HCT116 (cell line): ENCODE data around the gene GTF3C1. TPM values are rescaled to one million over a fixed set of nuclear protein-coding genes. Genes with fewer than 3 reads are reported as not detected.

Source experiments
- ATAC-seq: fragments of 200-7000 bp; cut with Tn5 transposase; 2 replicates; pipeline ENCODE4 v1.9.1; 2020; ENCODE audit warnings: mild to moderate bottlenecking, moderate library complexity
- BruUV-seq: library from RNA; stranded (reverse); fragments of 400-500 nt; replicated peaks from 2 replicates; lab custom pipeline; 2021; lab: Mats Ljungman, UMichigan
- CTCF ChIA-PET: fragments of 300-600 bp; sonication (Branson Sonifier 250); formaldehyde crosslinking; loops from one replicate; lab custom pipeline; 2021; ENCODE audit warnings: antibody characterized with exemption; lab: Charles Lee
- POLR2A ChIA-PET: fragments of 300-600, 350-600 bp; sonication (Branson Sonifier 250); formaldehyde crosslinking; loops from one replicate; lab custom pipeline; 2021; ENCODE audit warnings: antibody characterized with exemption; lab: Charles Lee
- RAD21 ChIA-PET, 2 experiments: fragments of 300-600 bp; sonication (Branson Sonifier 250); formaldehyde crosslinking; loops; one replicate each; lab custom pipeline; 2023; ENCODE audit warnings: low total read pairs in 2 of 2; ENCODE audit not compliant: uncharacterized antibody in 2 of 2, unreplicated experiment in 2 of 2, low non-redundant PET in 1 of 2; lab: Charles Lee
- DNase-seq: peaks from one replicate; pipeline ENCODE4 v3.0.0-alpha.2; 2010; ENCODE audit warnings: low read depth, low spot score
- H2AFZ ChIP-seq: fragments of 200-600 bp; shearing (Covaris generic), sonication (generic); 2 replicates; pipeline ENCODE4 v1.6.1; 2017; ENCODE audit warnings: low read depth, mixed run types, mixed read lengths, antibody characterized with exemption, low read length; ENCODE audit not compliant: poor library complexity, severe bottlenecking
- H3K27ac ChIP-seq: 2 replicates; pipeline ENCODE4 v1.5.1; 2012; ENCODE audit warnings: low read depth, low read length
- H3K27me3 ChIP-seq: fragments of 200-600 bp; sonication (generic); 2 replicates; pipeline ENCODE4 v1.6.1; 2016; ENCODE audit warnings: mixed run types, low read length, mixed read lengths; ENCODE audit not compliant: insufficient read depth
- H3K36me3 ChIP-seq, 2 experiments: fragments of 200-500 bp in 1 of 2; fragments of 200-600 bp in 1 of 2; sonication (Bioruptor generic) in 1 of 2; sonication (generic) in 1 of 2; 2 replicates each; pipeline versions ENCODE4 v1.5.1 to v1.6.1; 2014 to 2016; ENCODE audit warnings: low read length in 2 of 2, inconsistent platforms in 1 of 2, mixed read lengths in 1 of 2, mixed run types in 1 of 2; ENCODE audit not compliant: insufficient read depth in 2 of 2, control insufficient read depth in 1 of 2
- H3K4me1 ChIP-seq, 2 experiments: fragments of 200-600 bp in 1 of 2; sonication (generic) in 1 of 2; 2 replicates each; pipeline versions ENCODE4 v1.5.1 to v1.6.1; 2012 to 2017; ENCODE audit warnings: low read length in 2 of 2, inconsistent platforms in 1 of 2, mild to moderate bottlenecking in 1 of 2, mixed read lengths in 1 of 2, mixed run types in 1 of 2, moderate library complexity in 1 of 2; ENCODE audit not compliant: insufficient read depth in 2 of 2, control insufficient read depth in 1 of 2
- H3K4me2 ChIP-seq: fragments of 200-600 bp; sonication (generic); 2 replicates; pipeline ENCODE4 v1.6.1; 2017; ENCODE audit warnings: mixed run types, low read length, mixed read lengths
- H3K4me3 ChIP-seq, 2 experiments: fragments of 200-600 bp in 1 of 2; sonication (generic) in 1 of 2; replicated peaks in 1 of 2; 2 replicates each; pipeline ENCODE4 v1.5.1; 2011 to 2016; ENCODE audit warnings: low read length in 2 of 2, control low read depth in 1 of 2, low read depth in 1 of 2, mild to moderate bottlenecking in 1 of 2, mixed read lengths in 1 of 2, mixed run types in 1 of 2
- H3K79me2 ChIP-seq: fragments of 200-600 bp; sonication (generic); 2 replicates; pipeline ENCODE4 v1.6.1; 2017; ENCODE audit warnings: mild to moderate bottlenecking, mixed run types, low read length, moderate library complexity, mixed read lengths; ENCODE audit not compliant: insufficient read depth
- H3K9ac ChIP-seq: fragments of 200-600 bp; sonication (generic); 2 replicates; pipeline ENCODE4 v1.6.1; 2016; ENCODE audit warnings: low read length, mixed read lengths
- H3K9me2 ChIP-seq: fragments of 200-600 bp; sonication (generic), shearing (Covaris generic); 2 replicates; pipeline ENCODE4 v1.6.1; 2017; ENCODE audit warnings: mixed run types, mild to moderate bottlenecking, moderate library complexity; ENCODE audit not compliant: insufficient read depth
- H3K9me3 ChIP-seq, 2 experiments: fragments of 200-500 bp in 1 of 2; fragments of 200-600 bp in 1 of 2; sonication (Bioruptor generic) in 1 of 2; sonication (generic) in 1 of 2; 2 replicates each; pipeline ENCODE4 v1.6.1; 2014 to 2017; ENCODE audit warnings: low read length in 2 of 2, mixed read lengths in 2 of 2, inconsistent platforms in 1 of 2, low read depth in 1 of 2, mild to moderate bottlenecking in 1 of 2, mixed run types in 1 of 2, moderate library complexity in 1 of 2; ENCODE audit not compliant: control insufficient read depth in 1 of 2, insufficient read depth in 1 of 2
- H4K20me1 ChIP-seq: fragments of 200-600 bp; sonication (generic), shearing (Covaris generic); 2 replicates; pipeline ENCODE4 v1.6.1; 2017; ENCODE audit warnings: mixed run types, mild to moderate bottlenecking, moderate library complexity; ENCODE audit not compliant: insufficient read depth
- CEBPB ChIP-seq: IDR thresholded peaks from 2 replicates; pipeline ENCODE4 v1.6.1; 2012; ENCODE audit warnings: low read depth
- CTCF ChIP-seq, 3 experiments: fragments of 200-600 bp in 1 of 3; sonication (generic) in 1 of 3; IDR thresholded peaks in 2 of 3; conservative IDR thresholded peaks in 1 of 3; 2 replicates each; pipeline ENCODE4 v1.5.1; 2012 to 2017; ENCODE audit warnings: low read depth in 2 of 3, low read length in 2 of 3, antibody characterized with exemption in 1 of 3, borderline replicate concordance in 1 of 3, control low read depth in 1 of 3, mild to moderate bottlenecking in 1 of 3, mixed read lengths in 1 of 3, mixed run types in 1 of 3, moderate library complexity in 1 of 3; ENCODE audit not compliant: insufficient read depth in 1 of 3
- EGR1 ChIP-seq: IDR thresholded peaks from 2 replicates; pipeline ENCODE4 v1.6.1; 2012; ENCODE audit warnings: low read depth
- ELF1 ChIP-seq: IDR thresholded peaks from 2 replicates; pipeline ENCODE4 v1.6.1; 2012; ENCODE audit warnings: low read depth, borderline replicate concordance
- EZH2phosphoT487 ChIP-seq: fragments of 200-600 bp; IDR thresholded peaks from 2 replicates; pipeline ENCODE4 v1.6.1; 2018; ENCODE audit warnings: antibody characterized with exemption, borderline replicate concordance
- FOSL1 ChIP-seq: IDR thresholded peaks from 2 replicates; pipeline ENCODE4 v1.6.1; 2012; ENCODE audit warnings: low read depth
- JUND ChIP-seq: IDR thresholded peaks from 2 replicates; pipeline ENCODE4 v1.6.1; 2012
- MAX ChIP-seq: IDR thresholded peaks from 2 replicates; pipeline ENCODE4 v1.6.1; 2012
- POLR2A ChIP-seq: IDR thresholded peaks from 2 replicates; pipeline ENCODE4 v1.7.0; 2011; ENCODE audit warnings: borderline replicate concordance; ENCODE audit not compliant: insufficient read depth, insufficient read length; ENCODE audit errors: extremely low read depth
- RAD21 ChIP-seq: IDR thresholded peaks from 2 replicates; pipeline ENCODE4 v1.6.1; 2012; ENCODE audit warnings: low read depth, mild to moderate bottlenecking
- SP1 ChIP-seq: IDR thresholded peaks from 2 replicates; pipeline ENCODE4 v1.6.1; 2012; ENCODE audit warnings: low read depth
- SRF ChIP-seq: IDR thresholded peaks from 2 replicates; pipeline ENCODE4 v1.6.1; 2012; ENCODE audit warnings: low read depth
- YY1 ChIP-seq: IDR thresholded peaks from 2 replicates; pipeline ENCODE4 v1.6.1; 2011; ENCODE audit warnings: low read length, low read depth, moderate library complexity, mild to moderate bottlenecking; ENCODE audit not compliant: insufficient replicate concordance; ENCODE audit errors: extremely low read depth
- ZBTB33 ChIP-seq: IDR thresholded peaks from 2 replicates; pipeline ENCODE4 v1.6.1; 2011; ENCODE audit warnings: mild to moderate bottlenecking, low read length, moderate library complexity; ENCODE audit not compliant: insufficient replicate concordance; ENCODE audit errors: extremely low read depth
- intact Hi-C: fragments of 100-400 bp; cut with micrococcal nuclease; formaldehyde crosslinking; loops from 2 replicates; pipeline ENCODE4 v1.10.0; 2022
- total RNA-seq: library from RNA; stranded (reverse); gene quantifications from one replicate; pipeline ENCODE4 v1.2.1, GENCODE V29; 2021; ENCODE audit not compliant: unreplicated experiment

The GTF3C1 gene
- total RNA-seq, 1 experiment from 2014 or later, result 97.5 TPM

GRCh38 chr16:27485126-27485525, 64.6 kb downstream of the GTF3C1 start:
- Histone ChIP-seq H3K4me2 (no peak overlapping the region), H3K27me3 (no peaks in the 10 kb centered on the region), H3K4me3 (no peak overlapping the region), H3K79me2 (no peaks in the 10 kb centered on the region), H3K27ac (no peak overlapping the region), H3K4me1 (no peaks in the 10 kb centered on the region), H2AFZ (no peak overlapping the region), H4K20me1 (no peaks in the 10 kb centered on the region), H3K9ac (no peak overlapping the region), H3K9me2 (no peaks in the 10 kb centered on the region), H3K36me3 (peaks cover 62 to 70% of the 10 kb centered on the region in 2 experiments), H3K9me3 (no peaks in the 10 kb centered on the region)
- no TSS peak for BruUV-seq
- TF ChIP-seq EZH2phosphoT487, result no peak
- TF ChIP-seq JUND, result no peak
- no peak for TF ChIP-seq EGR1
- TF ChIP-seq FOSL1, result no peak
- TF ChIP-seq CEBPB, result no peak
- TF ChIP-seq YY1, result no peak
- TF ChIP-seq SRF, result no peak
- TF ChIP-seq MAX, result no peak
- TF ChIP-seq SP1, result no peak
- TF ChIP-seq POLR2A, result no peak
- TF ChIP-seq CTCF (IDR thresholded peaks at IDR 0.05 in 2 of 3, conservative IDR thresholded peaks at IDR 0.05 in 1 of 3; ENCODE audit: borderline replicate concordance in 1 of 3, insufficient read depth in 1 of 3, low read depth in 2 of 3, low read length in 2 of 3), result no peak
- TF ChIP-seq RAD21, result no peak
- no peak for TF ChIP-seq ZBTB33
- TF ChIP-seq ELF1, result no peak
- intact Hi-C loops, result no loop called here
- ChIA-PET RAD21 (no interaction called here), POLR2A (no interaction called here), CTCF (no interaction called here)
- no peak for DNase-seq
- no peak for ATAC-seq
